Epithelial cell of proximal tubule (primary cell): ENCODE measurements around the gene MAST4. TPM values are rescaled to one million over a fixed set of nuclear protein-coding genes. Genes with fewer than 3 reads are reported as not detected.
A peak's percentile ranks its signal among the peaks of the same experiment; 100 is the strongest.
"Not testable (repeated sequence)": the region's sequence is repeated elsewhere in the genome, so short reads cannot be mapped to it uniquely, and the experiment has no call there.

Experiments
- DNase-seq: peaks from one replicate; pipeline ENCODE4 v3.0.0-alpha.2; 2011; ENCODE audit warnings: low read depth
- H3K4me3 ChIP-seq: 2 replicates; pipeline ENCODE4 v1.5.1; 2011; ENCODE audit warnings: low read depth, mild to moderate bottlenecking, low read length
- total RNA-seq: library from RNA; depleted of rRNA; stranded (reverse); fragments of >200 nt; gene quantifications from 2 replicates; pipeline ENCODE4 v1.2.3, GENCODE V29; 2015
- TF ChIP-seq, protein P1 (sequence below): conservative IDR thresholded peaks from 2 replicates; pipeline ENCODE4 v1.5.1; 2012; ENCODE audit warnings: low read depth, mild to moderate bottlenecking, low read length

MAST4 gene
- total RNA-seq, 1 donor from 2014 or later: 17.3 TPM

DNA sequence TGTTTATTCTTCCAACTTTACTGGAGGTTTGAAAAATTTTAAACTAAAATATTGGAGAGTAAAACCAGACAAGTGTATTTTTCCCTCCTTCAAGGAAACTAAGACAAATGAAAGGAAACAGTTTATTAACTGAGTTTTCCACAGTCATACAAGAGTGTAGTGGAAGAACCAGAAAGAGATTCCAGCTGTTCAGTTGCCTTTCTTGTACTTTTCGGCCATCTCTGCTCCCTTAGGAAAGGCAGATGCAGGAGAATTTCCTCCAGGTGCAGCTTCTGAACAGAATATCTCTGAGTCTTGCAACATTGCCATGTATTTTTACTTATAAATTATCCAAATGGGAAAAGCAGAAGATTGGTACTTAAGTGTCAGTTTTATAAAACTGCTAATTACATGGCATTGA lies 217.1 kb downstream of the MAST4 start:
- no peak for DNase-seq
- TF ChIP-seq, protein P1, sequence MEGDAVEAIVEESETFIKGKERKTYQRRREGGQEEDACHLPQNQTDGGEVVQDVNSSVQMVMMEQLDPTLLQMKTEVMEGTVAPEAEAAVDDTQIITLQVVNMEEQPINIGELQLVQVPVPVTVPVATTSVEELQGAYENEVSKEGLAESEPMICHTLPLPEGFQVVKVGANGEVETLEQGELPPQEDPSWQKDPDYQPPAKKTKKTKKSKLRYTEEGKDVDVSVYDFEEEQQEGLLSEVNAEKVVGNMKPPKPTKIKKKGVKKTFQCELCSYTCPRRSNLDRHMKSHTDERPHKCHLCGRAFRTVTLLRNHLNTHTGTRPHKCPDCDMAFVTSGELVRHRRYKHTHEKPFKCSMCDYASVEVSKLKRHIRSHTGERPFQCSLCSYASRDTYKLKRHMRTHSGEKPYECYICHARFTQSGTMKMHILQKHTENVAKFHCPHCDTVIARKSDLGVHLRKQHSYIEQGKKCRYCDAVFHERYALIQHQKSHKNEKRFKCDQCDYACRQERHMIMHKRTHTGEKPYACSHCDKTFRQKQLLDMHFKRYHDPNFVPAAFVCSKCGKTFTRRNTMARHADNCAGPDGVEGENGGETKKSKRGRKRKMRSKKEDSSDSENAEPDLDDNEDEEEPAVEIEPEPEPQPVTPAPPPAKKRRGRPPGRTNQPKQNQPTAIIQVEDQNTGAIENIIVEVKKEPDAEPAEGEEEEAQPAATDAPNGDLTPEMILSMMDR: no peak
- H3K4me3 ChIP-seq: no peak overlapping the region

DNA sequence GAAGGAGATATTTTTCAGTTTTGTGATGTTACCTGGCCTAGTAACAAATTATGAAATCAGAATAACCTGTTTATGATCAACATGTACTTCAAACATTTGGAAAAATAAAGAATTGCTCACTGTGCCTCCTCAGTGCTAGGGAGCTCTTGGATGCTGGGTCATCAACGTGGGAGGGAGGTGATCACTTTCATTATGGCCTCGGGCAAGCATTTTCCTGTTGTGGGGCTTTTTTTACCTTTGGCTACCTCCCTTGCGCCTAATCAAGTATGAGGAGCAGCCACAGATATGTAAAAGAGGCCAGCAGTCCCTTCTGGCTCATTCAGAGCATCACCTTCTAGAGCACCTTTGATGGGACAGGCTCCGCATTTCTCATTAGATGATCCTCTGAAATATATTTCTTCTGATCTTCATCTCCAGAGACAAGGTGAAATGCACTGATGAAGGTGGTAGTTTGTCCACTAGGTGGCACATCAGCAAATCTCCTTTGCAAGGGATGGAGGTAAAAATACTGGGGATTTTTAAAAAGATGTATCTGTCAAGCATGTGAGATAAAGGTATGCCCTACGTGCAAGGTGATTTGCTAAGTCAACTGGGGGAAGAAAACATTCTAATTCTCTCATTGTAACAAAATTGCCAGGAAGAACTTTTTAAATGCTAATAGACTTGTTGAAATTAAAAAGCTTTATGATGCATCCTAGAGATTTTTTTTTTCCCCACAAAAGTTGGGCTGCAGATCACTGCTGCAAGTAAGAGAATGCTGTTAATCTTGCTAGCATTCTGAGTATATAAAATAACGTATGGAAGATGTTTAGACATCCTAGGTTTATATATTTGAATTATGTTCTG lies 218.2 kb downstream of the MAST4 start:
- no peak overlapping the region for H3K4me3 ChIP-seq
- no peak for DNase-seq
- TF ChIP-seq, protein P1: peak; percentile 85

DNA sequence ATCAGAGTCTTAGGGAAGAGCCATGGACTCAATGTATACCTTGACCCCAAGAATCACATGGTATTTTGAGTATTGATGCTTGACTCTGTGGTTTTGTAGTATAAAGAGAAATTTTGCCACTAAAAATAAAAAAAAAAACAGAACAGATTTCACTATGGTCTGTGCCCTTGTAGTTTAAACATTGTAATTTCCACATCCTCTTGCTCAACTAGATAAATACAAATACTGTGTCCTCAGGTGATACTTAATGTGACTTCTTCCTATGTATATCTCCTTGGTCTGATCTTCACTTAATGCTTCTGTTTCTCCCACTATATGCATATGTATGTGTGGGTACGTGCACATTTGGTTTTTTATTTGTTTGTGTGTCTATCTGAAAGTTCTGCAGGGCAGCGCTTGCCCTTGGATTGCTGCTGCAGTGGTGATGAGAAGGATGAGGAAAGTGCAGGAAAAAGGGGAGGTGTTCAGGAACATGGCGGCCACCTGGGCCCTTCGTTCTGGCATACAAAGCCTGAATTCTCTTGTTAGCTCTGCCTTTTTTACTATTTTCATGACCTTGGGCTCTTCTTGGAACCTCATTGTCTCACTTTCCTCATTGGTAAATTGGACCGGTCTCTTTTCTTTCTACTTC lies 222.2 kb downstream of the MAST4 start:
- no peak overlapping the region for H3K4me3 ChIP-seq
- TF ChIP-seq, protein P1: no peak
- DNase-seq: no peak

DNA sequence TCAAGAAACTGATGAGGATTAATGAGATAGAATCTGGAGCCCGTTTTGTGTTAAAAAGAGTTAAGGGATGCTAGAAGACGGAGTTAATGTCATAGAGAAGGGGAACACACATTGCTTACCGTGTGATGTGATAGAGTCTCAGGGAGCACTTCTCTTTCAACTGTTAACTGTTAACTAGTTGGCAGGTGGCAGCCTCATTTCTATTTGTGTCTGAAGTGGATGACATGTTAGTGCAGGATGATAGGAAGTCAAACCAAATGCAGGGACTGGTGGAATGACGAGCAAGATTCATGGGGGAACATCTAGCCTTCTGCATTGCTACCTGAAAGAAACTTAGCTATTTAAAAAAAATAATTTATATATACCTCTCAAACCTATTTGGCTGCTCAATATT lies 222.7 kb downstream of the MAST4 start:
- TF ChIP-seq, protein P1: no peak
- no peak overlapping the region for H3K4me3 ChIP-seq
- no peak for DNase-seq

DNA sequence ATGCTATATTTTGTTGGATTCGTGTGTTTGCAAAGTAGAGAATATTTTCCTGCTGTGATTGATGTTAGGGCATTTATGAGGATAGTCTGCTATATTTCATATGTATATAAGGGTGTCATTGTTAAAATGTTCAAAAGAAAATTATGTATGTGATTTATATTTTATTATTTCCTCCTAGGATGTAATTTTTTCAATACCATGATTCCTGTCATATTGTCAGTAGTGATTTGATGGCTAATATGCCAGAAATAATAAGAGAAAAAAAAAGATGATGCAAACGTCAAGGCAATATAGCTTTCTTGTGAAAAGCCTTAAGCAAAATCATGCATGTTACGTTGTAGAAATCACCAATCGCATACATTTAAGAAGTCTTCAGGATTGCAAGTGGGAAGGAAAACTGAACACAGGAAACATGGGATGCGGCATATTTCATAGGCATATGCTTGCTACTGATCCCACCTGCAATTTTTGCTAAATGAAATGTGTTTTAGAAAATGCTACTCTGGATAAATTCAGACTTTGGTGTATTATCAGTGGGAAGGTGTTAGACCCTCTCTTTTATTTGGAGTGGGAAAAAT lies 224.5 kb downstream of the MAST4 start:
- no peak overlapping the region for H3K4me3 ChIP-seq
- DNase-seq: no peak
- TF ChIP-seq, protein P1: no peak

DNA sequence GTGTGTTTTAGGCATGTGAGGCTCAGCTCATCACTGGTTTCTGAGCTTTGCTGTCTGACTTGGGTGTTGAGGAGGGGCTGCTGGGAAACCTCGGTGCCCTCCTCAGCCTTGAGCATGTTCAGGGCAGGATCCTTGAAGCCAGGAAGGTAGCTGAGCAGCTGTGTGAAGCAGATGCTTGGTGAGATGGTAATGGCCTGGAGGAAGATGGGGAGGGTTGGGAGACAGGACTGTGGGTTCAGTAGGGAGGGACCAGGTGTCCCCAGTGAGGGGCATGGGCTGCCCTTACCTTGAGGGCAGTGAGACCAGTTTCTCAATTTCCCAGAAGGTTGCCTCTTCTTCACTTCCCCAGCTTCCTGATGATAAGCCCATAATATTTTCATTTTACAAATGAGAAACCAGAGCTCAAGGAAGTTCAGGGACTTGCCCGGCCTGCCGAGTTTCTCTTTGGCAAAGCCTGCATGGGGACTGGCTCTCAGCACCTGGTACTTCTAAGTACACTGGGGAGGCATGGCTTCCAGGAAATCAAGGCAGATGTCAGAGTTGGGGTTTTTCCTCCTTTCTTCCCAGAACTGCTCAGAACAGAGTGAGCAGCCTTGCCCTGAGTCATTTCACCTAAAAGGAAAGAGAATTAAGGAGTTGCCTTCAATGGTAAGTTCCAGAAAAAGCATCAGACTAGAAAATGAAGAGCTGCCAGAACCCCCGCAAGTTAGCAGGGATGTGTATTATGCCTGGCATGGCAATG lies 225.7 kb downstream of the MAST4 start:
- H3K4me3 ChIP-seq: no peak overlapping the region
- TF ChIP-seq, protein P1: no peak
- DNase-seq: no peak

DNA sequence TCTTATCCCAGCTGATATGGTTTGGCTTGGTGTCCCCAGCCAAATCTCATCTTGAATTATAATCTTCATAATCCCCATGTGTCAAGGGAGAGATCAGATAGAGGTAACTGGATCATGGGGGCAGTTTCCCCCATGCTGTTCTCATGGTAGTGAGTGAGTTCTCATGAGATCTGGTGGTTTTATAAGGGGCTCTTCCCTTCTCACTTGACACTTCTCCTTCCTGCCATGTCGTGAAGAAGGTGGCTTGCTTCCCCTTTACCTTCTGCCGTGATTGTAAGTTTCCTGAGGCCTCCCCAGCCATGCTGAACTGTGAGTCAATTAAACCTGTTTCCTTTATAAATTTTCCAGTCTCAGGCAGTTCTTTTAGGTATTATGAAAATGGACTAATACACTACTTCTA lies 226.7 kb downstream of the MAST4 start:
- H3K4me3 ChIP-seq, DNase-seq: not testable (repeated sequence)
